Frontal cortex (tissue), 4 donors: ENCODE results near the gene CPNE5. TPM values are rescaled to one million over a fixed set of nuclear protein-coding genes. Genes with fewer than 3 reads are reported as not detected.
"Not testable (repeated sequence)": the region's sequence is repeated elsewhere in the genome, so short reads cannot be mapped to it uniquely, and the experiment has no call there.

ENCODE experiments used
- DNase-seq, 2 donors: peaks; one replicate each; pipeline ENCODE4 v3.0.0; 2012; ENCODE audit warnings: low spot score in 2 of 2
- FAIRE-seq: peaks from 2 replicates; lab custom pipeline; 2012; peaks lifted over from hg19 to GRCh38; lab: Jason Lieb, UNC
- total RNA-seq: library from RNA; depleted of rRNA; stranded (reverse); fragments of >200 nt; gene quantifications from one replicate; pipeline ENCODE4 v1.2.3, GENCODE V29; 2014
- donor health status: control.
- donor health status: control.
- donor health status: control.

CPNE5 gene
- total RNA-seq, 1 donor from 2014 or later, result 12.6 TPM

DNA sequence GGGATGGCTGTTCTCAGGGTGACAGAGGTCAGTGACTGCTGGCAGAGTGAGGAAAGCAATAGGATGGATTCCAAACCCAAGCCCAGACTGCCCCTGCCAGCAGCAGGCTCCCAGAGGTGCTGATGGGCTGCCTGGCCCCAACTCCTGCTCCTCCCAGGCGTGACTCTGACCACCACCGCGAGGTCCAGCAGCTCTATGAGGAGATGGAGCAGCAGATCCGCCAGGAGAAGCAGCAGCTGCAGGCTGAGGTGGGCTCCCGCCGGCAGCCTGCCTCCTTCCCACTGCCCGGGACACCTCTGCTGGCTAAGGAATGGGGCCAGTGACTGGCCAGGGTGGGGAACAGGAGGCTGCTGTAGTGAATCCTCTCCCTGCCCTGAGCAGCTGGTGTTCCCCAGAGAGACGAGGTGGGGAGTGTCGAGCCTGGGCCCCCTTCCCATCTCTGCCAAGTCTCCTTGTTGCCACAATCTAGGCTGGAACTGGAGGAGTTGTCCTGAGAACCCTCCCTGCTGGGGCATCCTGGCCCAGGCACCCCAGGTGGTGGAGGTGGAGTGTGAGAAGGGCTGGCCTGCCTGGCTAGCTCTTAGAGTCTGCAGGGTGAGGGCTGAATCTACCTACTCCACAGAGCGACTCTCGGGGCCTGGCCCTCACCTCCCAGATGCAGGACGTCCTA, 121.2 kb downstream of the CPNE5 start:
- DNase-seq (no peak), FAIRE-seq (no peak)

DNA sequence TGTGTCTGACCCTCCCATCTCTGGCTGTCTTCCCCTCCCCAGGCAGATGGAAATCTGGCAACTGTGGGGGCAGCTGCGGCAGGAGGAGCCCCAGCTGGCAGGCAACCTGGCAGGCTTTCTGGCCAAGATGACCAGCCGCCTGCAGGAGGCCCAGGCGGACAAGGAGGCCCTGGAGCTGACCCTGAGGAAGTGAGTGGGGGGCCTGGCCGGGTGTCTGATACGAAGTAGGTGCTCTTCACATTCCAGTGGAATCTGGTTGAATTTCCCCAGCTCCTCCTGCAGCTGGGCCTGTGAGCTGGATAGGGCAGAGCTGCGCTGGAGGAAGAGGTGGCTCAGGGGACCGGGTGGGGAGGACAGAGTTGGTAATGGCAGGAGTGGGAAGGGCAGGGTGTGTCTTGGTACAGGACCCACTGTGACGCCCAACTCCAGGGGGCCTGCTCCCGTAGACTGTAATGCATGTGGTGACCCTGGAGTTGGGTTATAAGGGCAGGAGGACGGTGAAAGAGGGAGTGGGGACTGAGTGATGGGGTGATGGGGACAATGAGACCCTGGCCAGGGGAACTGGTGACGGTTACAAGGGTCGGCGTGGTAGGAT, 121.9 kb downstream of the CPNE5 start:
- DNase-seq (no peak), FAIRE-seq (no peak)

DNA sequence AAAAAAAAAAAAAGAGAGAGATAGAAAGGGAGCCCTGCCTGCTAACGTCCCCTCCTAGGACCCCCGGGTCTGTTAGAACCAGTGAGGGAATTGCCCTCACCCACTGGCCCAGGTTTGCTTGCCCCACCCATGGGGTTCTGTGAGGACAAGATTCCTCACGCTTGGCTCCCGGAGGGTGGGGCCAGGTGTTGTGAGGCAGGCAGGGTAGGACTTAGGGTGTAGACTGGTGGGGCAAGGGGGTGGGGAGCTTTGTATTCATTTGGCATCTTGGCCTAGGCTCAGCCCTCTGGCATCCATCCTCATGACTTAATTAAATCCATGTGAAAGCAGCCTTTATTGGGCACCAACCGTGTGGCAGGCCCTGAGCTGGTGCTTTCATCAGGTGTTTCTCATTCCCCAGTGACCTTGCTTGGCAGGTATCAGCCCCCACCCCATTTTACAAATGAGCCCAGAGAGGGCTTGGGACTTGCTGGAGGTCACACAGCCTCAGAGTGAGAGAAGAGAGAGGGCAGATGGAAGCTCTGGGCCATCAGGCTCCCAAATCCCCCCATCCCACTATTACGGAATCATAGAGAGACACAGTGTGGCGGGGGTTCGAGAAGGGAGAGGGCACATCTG, 122.7 kb downstream of the CPNE5 start:
- DNase-seq, result no peak
- no peak for FAIRE-seq

DNA sequence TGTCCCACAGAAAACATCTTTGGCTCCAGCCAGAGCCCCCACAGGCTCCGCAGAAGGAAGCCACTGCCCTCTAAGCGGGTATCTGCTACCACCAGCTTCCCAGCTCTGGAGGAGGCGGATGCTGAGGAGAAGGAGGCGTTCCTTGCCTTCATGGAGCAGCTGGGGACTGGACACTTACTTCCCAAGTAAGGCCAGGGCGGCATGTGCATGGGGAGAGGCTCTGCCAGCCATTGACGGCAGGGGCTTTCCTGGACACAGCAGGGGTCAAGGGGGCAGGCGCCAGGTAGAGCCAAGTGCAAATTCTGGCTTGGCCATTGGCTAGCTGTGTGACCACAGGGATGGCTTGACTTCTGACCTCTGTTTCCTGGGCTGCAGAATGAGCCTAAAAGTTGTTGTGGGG, 123.8 kb downstream of the CPNE5 start:
- FAIRE-seq (no peak), DNase-seq (no peak)

DNA sequence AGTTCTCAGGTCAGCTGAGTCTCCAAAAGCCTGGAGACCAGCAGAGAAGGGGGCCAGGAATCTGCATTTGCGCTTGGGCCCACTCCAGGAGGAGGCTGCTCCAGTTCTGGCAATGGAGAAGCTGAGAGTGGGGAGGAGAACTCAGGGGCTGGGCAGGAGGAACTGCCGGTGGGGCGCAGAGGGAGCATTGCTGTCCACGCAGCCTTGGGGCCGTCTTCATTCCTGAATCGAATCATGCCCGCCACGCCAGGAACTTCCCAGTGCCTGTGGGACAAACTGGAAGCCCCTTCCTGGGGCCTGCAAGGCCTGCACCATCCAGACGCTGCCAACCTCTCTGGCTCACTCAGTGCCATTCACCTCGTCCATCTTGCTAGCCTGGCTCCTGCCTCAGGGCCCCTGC, 124.7 kb downstream of the CPNE5 start:
- DNase-seq, result no peak
- no peak for FAIRE-seq

DNA sequence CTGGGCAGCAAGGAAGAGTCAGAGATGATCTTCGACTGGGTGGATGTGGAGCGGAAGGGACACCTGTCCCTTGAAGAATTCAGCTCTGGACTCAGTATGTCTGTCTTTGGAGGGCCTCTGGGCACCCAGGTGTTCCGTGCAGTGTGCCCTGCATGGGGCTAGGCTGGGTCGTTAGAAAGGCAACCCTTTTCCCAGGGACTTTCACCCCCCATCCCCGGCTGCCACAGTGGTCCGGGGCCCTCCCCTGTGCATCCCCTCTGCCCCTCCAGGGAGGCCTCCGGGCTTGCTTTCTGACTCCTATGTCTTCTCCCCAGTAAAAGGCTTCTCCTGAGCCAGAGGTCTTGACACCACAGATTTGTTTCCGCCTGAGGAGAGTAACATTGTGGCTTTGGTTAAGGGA, 125.4 kb downstream of the CPNE5 start:
- no peak for FAIRE-seq
- no peak for DNase-seq

DNA sequence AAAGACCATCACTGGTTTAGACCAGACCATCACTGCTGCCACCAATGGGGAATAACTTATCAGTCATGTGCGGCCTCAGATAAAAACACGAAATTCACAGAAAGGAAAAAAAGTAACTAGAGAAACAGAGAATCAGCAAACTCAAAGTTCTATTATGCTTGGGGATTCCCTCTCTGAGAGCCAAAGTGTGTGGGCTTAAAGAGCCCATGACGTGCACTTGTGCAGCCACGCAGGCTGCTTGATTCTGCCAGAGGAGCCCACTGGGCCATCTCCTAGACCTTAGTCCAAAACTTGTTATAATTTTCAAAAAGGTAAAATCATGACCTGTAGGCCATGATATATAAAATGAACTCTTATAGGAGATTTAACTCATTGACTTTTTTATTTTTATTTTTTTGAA, 126.4 kb downstream of the CPNE5 start:
- FAIRE-seq (no peak), DNase-seq (no peak)

DNA sequence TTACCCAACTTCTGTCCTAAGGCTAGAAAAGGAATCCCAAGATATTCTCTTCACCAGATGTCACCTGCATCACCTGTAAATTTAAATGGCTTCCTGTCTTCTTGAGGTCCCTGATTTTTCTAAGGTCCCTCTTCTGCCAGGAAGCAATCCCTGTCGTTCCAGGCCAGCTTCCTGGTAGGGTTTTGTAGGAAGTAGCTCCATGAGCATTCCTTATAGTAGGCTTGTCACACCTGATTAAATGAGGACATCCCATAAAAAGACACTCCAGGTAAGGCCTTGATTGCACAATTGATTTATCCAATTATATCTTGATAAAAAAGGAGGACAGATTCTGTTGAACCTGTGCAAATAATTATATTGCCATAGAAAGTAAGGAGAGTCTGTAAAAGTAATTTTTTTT, 132.9 kb downstream of the CPNE5 start:
- DNase-seq (no peak), FAIRE-seq (no peak)

DNA sequence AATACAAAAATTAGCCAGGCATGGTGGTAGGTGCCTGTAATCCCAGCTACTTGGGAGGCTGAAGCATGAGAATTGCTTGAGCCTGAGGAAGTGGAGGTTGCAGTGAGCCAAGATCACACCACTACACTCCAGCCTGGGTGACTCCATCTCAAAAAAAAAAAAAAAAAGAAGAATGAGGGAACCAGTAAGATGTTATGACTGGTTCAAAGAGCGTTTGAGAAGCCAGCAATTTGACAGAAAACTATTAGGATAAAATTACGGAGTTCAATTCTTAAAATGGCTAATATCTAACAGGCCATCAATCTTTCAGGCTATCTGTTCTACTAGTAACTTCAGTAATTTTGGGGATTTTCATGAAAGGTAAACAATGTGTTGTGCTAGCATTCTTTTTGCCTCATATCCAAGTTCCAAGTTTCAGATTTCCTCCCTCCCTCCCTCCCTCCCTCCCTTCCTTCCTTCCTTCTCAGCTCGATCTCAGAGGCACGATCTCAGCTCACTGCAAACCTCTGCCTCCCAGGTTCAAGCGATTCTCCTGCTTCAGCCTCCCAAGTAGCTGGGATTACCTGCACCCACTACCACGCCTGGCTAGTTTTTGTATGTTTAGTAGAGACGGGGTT, 134.2 kb downstream of the CPNE5 start:
- not testable (repeated sequence) for FAIRE-seq, DNase-seq

DNA sequence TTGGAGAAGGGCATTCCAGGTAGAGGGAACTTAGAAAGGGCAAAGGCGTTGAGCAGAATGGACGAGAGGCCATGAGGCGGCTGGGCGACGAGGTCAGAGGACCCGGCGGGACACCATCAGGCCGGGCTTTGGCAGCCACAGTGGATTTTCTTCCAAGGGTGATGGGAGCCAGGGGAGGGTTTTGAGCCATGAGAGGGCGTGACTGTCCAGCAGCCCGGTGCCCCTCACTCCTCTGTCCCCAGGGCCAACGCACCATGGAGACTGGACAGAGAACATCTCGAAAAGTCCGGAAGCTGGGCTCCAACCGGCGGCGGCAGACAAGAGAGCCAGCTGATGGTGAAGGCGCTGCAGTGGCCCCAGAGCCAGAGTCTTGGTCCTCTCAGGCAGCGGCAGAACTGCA, 135.3 kb downstream of the CPNE5 start:
- no peak for DNase-seq
- FAIRE-seq, result no peak

DNA sequence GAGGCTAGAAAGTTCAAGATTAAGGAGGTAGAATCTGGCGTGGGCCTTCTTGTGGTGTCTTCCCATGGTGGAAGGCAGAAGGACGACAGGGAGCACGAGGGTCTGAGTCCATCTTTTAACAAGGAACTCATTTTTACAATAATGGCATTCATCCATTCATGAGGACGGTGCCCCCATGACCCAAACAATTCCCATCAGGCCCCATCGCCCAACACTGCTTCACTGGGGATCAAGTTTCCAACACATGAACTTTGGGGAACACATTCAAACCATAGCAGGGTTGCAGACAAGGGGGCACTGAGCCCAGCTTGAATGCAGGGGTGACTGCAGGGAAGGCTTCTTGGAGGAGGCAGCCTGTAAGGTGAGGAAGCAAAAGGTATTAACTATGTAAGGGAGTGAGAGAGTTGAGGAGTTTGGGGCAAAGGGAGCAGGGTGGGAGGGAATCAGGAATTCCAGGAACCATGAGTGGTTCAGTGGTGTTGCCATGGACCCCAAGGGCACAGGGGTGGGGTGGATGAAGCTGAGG, 136.1 kb downstream of the CPNE5 start:
- FAIRE-seq (no peak), DNase-seq (no peak)

DNA sequence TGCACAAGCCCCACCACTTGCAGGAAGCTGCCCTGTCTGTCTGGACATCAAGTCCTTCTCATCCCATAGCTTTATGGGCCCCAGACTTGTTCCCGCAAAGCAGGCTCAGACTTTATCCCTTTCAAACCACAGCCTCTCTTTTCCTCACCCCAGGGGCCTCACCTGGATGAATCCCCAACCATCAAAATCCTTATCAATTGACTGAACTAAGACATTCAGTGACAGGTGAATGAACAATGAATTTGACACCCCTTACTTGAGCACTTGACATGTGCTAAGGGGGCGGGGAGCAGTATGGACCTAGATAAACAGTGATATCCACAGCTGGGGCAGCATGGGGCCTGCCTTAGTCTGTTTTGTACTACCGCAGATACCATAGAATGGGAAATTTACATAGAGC, 136.6 kb downstream of the CPNE5 start:
- no peak for FAIRE-seq

DNA sequence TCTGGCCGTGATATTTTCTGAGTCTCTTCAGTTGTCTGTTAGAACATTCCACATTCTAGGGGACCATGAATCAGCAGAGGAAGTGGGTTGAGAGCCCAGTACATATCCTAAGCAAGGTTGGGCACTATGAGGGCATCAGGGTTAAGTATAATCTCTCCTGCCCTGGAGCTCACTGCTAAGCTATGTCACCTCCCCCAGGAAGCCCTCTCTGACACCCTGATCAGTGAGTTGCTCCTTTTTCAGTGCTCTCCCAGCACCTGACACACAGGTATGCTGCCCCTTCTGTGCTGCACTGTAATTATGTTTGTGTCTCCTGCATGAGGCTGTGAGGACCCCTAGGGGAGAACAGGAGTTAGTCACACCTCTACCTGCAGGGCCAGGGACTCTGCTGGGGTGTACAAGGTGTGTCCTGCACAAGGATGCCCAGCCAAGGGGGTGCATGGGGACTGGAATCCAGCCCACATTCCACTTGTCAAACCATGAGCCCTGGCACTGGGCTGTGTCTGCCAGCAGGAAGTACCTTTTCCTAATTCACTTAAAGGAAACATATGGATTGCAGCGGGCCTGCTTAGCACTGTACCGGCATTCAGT, 137.7 kb downstream of the CPNE5 start:
- FAIRE-seq, result no peak
- DNase-seq, result no peak

More for the DNA sequence above, 136.6 kb downstream of the CPNE5 start:
- no peak for DNase-seq

DNA sequence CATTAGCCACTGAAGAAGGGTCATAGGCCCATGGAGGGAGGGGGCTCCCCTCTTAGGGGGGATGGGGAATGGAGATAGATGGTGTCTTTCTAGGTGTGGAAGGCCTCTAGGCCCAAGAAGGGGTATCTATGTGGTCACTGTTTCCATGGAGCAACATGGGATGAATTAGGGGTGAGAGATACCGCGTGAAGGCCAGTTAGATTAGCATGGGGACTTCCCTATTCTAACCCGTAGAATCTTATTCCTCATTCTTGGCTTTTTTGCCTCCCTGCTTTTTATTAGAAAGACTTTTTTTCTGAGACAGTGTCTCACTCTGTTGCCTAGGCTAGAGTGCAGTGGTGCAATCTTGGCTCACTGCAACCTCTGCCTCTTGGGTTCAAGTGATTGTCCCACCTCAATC, 138.4 kb downstream of the CPNE5 start:
- FAIRE-seq, result no peak
- DNase-seq, result no peak

DNA sequence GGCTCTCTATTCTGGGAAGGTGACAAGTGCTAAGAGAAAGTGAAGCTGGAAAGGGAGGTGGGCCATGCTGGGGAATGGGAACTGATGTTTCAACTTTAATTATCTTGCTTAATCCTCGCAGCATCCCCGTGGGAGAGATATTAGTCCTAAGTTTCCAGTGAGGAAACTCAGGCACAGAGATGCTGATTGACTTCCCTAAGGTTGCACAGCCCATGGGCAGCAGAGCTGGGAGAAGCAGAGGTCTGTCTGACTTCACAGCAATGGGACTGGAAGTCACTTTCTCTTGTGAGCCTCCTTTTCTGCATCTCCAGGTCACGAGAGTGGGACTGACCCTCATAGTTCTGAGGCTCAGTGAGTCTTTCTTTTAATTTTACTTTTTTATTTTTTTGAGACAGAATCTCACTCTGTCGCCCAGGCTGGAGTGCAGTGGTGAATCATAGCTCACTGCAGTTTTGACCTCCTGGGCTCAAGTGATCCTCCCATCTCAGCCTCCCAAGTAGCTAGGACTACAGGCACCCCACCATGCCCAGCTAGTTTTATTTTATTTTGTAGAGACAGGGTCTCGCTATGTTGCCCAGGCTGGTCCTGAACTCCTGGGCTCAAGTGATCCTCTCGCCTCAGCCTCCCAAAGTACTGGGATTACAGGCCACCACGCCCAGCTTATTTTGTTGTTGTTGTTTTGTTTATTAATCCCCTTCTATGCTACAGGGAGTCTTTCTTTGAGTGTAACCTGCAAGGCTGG, 139.0 kb downstream of the CPNE5 start:
- no peak for DNase-seq
- FAIRE-seq, result no peak

DNA sequence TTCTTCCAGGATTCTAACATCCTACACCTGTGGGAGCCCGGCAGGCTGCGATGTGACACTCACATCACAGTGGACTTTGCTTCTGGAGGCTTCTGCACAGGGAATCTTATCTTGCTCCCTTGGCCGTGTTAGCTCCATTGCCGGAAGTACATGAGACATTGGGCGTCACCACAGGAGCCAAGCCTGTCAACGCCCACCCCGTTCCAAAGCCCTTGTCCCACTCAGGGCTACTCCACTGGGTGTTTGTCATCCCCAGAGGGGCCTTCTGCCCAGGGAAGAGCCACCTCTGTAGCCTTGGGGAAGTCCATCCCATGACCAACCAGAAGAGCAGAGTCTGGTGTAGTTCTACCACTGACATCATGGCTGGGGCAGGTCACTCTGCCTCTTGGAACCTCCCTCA, 139.9 kb downstream of the CPNE5 start:
- no peak for DNase-seq
- FAIRE-seq, result no peak

DNA sequence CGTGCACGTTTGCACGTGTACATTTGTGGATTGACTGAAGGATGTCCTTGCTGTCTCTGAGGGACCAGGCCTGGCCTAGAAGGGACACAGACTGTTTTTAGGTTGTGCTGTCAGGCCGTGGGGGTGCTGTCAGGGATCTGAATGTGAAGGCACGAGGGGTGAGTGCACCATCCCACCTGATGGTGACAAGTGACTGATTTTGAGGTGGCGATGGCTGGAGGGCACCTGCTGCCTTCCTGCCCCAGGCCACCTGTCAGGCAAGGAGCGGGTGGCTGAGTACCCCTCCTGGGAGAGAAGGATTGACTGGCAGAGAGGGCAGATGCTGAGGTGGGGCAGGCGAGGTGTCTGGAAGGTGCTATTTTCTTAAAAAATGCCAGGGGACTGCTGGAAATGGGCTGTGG, 140.4 kb downstream of the CPNE5 start:
- FAIRE-seq (no peak), DNase-seq (no peak)

DNA sequence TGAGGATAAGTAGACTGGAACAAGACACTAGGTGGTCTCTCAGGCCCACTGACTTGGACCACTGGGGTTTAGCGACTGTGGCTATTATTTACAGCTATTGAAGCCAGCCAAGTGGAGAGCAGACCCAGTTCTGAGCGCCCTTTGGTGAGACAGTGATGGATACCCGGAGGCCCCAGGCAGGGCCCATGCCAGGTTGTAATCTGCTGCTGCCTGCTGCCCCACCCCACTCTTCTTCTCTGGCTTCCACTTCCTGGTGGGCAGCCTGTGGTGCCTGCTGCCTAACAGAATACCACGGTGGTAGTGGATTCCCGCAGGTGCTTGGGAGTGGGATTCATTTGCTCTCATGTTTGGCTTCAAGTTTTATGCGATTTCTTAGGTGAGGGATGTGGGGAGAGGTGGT, 141.0 kb downstream of the CPNE5 start:
- FAIRE-seq (no peak), DNase-seq (no peak)

DNA sequence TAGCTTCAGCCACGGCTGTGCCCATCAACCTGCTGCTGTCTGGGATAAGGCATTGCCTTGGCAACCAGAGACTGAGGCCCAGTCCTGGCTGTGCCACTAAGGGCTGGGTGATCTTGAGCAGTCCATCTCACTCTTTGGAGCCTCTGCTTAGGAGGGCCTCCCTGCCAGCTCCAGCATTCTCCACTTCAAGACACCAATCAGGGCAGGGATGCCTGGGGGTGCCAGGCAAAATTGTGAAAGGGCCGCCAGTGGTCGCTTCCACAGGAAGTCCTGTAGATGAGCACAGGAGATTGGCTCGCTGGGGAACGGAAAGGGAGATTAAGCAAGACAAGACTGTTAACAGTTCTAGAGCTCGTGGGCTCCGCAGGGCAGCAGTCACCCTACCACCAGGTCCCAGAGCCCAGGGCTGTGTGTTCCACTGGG, 141.8 kb downstream of the CPNE5 start, which contains the start of gene RAB44:
Gene RAB44 (plus strand): TSS at position 346 of the 423 bp plus-strand sequence. CDS start 6,410 bp downstream, outside the sequence.
- DNase-seq (no peak), FAIRE-seq (no peak)

DNA sequence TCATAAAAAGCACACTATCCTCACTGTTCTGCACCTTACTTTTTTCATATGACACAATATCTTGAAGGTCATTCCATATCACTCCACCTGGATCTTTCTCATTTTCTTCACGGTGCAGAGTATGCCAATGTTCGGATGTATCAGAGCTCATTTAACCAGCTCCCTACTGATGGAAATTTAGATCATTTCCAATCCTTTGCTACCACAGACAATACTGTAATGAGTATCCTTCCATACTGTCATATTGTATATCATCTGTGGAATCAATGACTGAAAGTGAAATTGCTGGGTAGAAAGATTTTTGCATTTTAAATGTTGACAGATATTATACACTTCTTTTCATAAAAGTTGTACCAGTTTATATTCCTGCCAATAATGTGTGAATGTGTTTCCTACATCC, 143.8 kb downstream of the CPNE5 start:
- FAIRE-seq (no peak), DNase-seq (no peak)
